NB4 (cell line): Measurements from ENCODE around the gene TTC27.

Source experiments
- POLR2A ChIP-seq: IDR thresholded peaks from 2 replicates; pipeline ENCODE4 v1.6.1; 2011; ENCODE audit warnings: mild to moderate bottlenecking; ENCODE audit not compliant: insufficient read length; ENCODE audit errors: extremely low read depth
- TF ChIP-seq, protein P1 (sequence below): IDR thresholded peaks from one replicate; pipeline ENCODE4 v1.5.1; 2012; ENCODE audit warnings: low read depth, low read length
- TF ChIP-seq, protein P2 (sequence below): IDR thresholded peaks from 2 replicates; pipeline ENCODE4 v1.6.1; 2011; ENCODE audit warnings: low read depth, low read length

DNA sequence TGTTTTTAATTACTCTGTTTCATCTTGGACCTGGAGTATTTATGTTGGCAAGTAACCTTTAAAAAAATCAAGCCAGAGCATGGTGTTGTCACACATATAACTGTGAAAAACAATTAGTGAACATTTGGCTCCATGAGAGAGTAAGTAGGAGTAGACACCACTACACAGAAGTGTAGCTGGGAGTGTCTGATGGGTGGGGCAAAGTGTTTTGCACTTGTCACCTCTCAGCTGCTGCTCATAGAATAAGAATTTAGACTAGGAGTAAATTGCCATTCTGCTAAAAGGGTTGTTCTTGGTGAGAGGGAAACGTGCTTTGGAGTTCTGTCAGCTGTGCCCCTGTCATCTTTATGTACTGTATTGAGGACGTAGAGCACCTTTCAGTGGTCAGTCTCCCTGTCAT is 114.5 kb downstream of the TTC27 start:
- TF ChIP-seq, protein P1, sequence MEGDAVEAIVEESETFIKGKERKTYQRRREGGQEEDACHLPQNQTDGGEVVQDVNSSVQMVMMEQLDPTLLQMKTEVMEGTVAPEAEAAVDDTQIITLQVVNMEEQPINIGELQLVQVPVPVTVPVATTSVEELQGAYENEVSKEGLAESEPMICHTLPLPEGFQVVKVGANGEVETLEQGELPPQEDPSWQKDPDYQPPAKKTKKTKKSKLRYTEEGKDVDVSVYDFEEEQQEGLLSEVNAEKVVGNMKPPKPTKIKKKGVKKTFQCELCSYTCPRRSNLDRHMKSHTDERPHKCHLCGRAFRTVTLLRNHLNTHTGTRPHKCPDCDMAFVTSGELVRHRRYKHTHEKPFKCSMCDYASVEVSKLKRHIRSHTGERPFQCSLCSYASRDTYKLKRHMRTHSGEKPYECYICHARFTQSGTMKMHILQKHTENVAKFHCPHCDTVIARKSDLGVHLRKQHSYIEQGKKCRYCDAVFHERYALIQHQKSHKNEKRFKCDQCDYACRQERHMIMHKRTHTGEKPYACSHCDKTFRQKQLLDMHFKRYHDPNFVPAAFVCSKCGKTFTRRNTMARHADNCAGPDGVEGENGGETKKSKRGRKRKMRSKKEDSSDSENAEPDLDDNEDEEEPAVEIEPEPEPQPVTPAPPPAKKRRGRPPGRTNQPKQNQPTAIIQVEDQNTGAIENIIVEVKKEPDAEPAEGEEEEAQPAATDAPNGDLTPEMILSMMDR: no peak
- no peak for TF ChIP-seq POLR2A
- TF ChIP-seq, protein P2, sequence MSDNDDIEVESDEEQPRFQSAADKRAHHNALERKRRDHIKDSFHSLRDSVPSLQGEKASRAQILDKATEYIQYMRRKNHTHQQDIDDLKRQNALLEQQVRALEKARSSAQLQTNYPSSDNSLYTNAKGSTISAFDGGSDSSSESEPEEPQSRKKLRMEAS: no peak
